ENCODE measurements around the gene BCHE.

BCHE gene

GRCh38 chr3:165859061-165859460 is 21.8 kb upstream of the BCHE start:
- DNase-seq (ENCODE audit: low read depth, low spot score) = no peak
- Histone ChIP-seq H3K9ac (ENCODE audit: insufficient read length) (no peak overlapping the region), H3K36me3 (ENCODE audit: insufficient read depth, low read length) (no peaks in the 10 kb centered on the region), H3K4me3 (no peak overlapping the region), H3K27ac (no peak overlapping the region), H3K9me3 (ENCODE audit: low read depth, low read length) (no peaks in the 10 kb centered on the region)
- no peak for TF ChIP-seq POLR2AphosphoS5 (IDR thresholded peaks at IDR 0.05; ENCODE audit: borderline replicate concordance, low read depth, low read length)
- no peak for TF ChIP-seq FOXP2 (optimal IDR thresholded peaks at IDR 0.05; ENCODE audit: control extremely low read depth, extremely low read length, insufficient read depth)
- TF ChIP-seq EZH2 (IDR thresholded peaks at IDR 0.05) = no peak

- TF ChIP-seq FOXP2 (optimal IDR thresholded peaks at IDR 0.05; ENCODE audit: control extremely low read depth, extremely low read length, insufficient read depth) (no peak), EZH2 (IDR thresholded peaks at IDR 0.05) (no peak), POLR2AphosphoS5 (IDR thresholded peaks at IDR 0.05; ENCODE audit: borderline replicate concordance, low read depth, low read length) (no peak)
- DNase-seq (ENCODE audit: low read depth, low spot score) = no peak
- Histone ChIP-seq H3K27ac (no peak overlapping the region), H3K9ac (ENCODE audit: insufficient read length) (no peak overlapping the region), H3K4me3 (no peak overlapping the region), H3K9me3 (ENCODE audit: low read depth, low read length) (no peaks in the 10 kb centered on the region), H3K36me3 (ENCODE audit: insufficient read depth, low read length) (no peaks in the 10 kb centered on the region)
These were observed 18.4 kb upstream of the BCHE start for GRCh38 chr3:165855581-165855980.

- no peaks in the 10 kb centered on the region for H3K36me3 ChIP-seq (ENCODE audit: insufficient read depth, low read length)
- H3K9ac ChIP-seq (ENCODE audit: insufficient read length) = no peak overlapping the region
- H3K4me3 ChIP-seq = no peak overlapping the region
- no peak overlapping the region for H3K27ac ChIP-seq
- no peaks in the 10 kb centered on the region for H3K9me3 ChIP-seq (ENCODE audit: low read depth, low read length)
- DNase-seq (ENCODE audit: low read depth, low spot score) = no peak
- TF ChIP-seq EZH2 (IDR thresholded peaks at IDR 0.05) = no peak
- no peak for TF ChIP-seq FOXP2 (optimal IDR thresholded peaks at IDR 0.05; ENCODE audit: control extremely low read depth, extremely low read length, insufficient read depth)
- no peak for TF ChIP-seq POLR2AphosphoS5 (IDR thresholded peaks at IDR 0.05; ENCODE audit: borderline replicate concordance, low read depth, low read length)
These were observed 17.5 kb upstream of the BCHE start for GRCh38 chr3:165854696-165855095.

GRCh38 chr3:165852711-165853110 is 15.5 kb upstream of the BCHE start:
- no peak overlapping the region for H3K9ac ChIP-seq (ENCODE audit: insufficient read length)

DNA sequence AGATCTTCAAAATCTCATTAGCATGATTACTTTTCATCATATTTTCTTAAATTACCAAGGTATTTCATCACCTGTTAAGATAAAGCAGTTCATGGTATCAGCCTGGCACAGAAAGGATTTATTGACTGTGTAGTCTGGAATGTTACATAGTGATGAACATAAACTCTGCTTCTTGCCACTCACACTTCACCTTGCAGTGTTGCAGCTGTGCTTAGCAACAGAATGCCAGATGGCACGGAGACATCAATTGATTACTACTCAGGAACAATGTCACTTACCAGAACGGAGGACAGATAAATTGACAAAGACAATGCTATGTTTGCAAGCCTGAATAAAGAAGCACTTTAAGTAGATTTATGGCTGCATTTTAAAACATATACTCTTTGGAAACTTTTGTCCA is 15.0 kb upstream of the BCHE start:
- TF ChIP-seq EZH2 (IDR thresholded peaks at IDR 0.05) (no peak), POLR2AphosphoS5 (IDR thresholded peaks at IDR 0.05; ENCODE audit: borderline replicate concordance, low read depth, low read length) (no peak), FOXP2 (optimal IDR thresholded peaks at IDR 0.05; ENCODE audit: control extremely low read depth, extremely low read length, insufficient read depth) (no peak)
- Histone ChIP-seq H3K36me3 (ENCODE audit: insufficient read depth, low read length) (no peaks in the 10 kb centered on the region), H3K27ac (0 out of 2 replicates have a peak overlapping the region, but pooled peaks have one; percentile 19), H3K9ac (ENCODE audit: insufficient read length) (no peak overlapping the region), H3K4me3 (no peak overlapping the region), H3K9me3 (ENCODE audit: low read depth, low read length) (no peaks in the 10 kb centered on the region)
- DNase-seq (ENCODE audit: low read depth, low spot score) = no peak

More at GRCh38 chr3:165852711-165853110, 15.5 kb upstream of the BCHE start:
- Histone ChIP-seq H3K4me3 (peak overlapping the region; percentile 20; the same call in 1 of the 2 replicates), H3K9me3 (ENCODE audit: low read depth, low read length) (no peaks in the 10 kb centered on the region), H3K27ac (0 out of 2 replicates have a peak overlapping the region, but pooled peaks have one; percentile 19), H3K36me3 (ENCODE audit: insufficient read depth, low read length) (no peaks in the 10 kb centered on the region)
- TF ChIP-seq EZH2 (IDR thresholded peaks at IDR 0.05) = no peak
- TF ChIP-seq POLR2AphosphoS5 (IDR thresholded peaks at IDR 0.05; ENCODE audit: borderline replicate concordance, low read depth, low read length) = no peak
- TF ChIP-seq FOXP2 (optimal IDR thresholded peaks at IDR 0.05; ENCODE audit: control extremely low read depth, extremely low read length, insufficient read depth) = no peak
- no peak for DNase-seq (ENCODE audit: low read depth, low spot score)

DNA sequence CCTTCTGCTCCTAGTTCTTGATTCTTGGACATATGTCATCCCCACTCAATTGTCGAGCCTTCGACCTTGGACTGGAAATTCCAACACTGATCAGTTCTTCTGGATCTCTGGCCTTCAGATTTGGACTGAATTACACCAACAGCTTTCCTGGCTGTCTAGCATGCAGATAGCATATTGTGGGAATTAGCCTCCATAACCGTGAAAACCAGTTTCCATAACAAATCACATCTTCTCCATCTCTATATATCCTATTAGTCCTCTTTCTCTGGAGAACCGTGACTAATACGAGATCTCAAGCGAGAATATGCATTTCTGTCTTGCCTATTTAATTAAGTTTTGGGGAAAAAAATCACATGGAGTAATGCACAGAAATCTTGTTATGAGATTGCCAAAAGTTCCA is 8.8 kb upstream of the BCHE start:
- H3K4me3 ChIP-seq = no peak overlapping the region
- no peak overlapping the region for H3K27ac ChIP-seq
- no peak; the same call in 1 of the 2 replicates for TF ChIP-seq POLR2AphosphoS5 (IDR thresholded peaks at IDR 0.05; ENCODE audit: borderline replicate concordance, low read depth, low read length)
- no peak for TF ChIP-seq EZH2 (IDR thresholded peaks at IDR 0.05)
- no peak for TF ChIP-seq FOXP2 (optimal IDR thresholded peaks at IDR 0.05; ENCODE audit: control extremely low read depth, extremely low read length, insufficient read depth)
- H3K9me3 ChIP-seq (ENCODE audit: low read depth, low read length) = no peaks in the 10 kb centered on the region
- no peak for DNase-seq (ENCODE audit: low read depth, low spot score)
- no peak overlapping the region for H3K9ac ChIP-seq (ENCODE audit: insufficient read length)
- no peaks in the 10 kb centered on the region for H3K36me3 ChIP-seq (ENCODE audit: insufficient read depth, low read length)

- Histone ChIP-seq H3K9me3 (ENCODE audit: low read depth, low read length) (no peaks in the 10 kb centered on the region), H3K36me3 (ENCODE audit: insufficient read depth, low read length) (no peaks in the 10 kb centered on the region), H3K4me3 (peak overlapping the region; percentile 56), H3K27ac (peak overlapping the region; percentile 37; the same call in 1 of the 2 replicates), H3K9ac (ENCODE audit: insufficient read length) (no peak overlapping the region)
- peak; percentile 52; the same call in 1 of the 2 replicates for TF ChIP-seq POLR2AphosphoS5 (IDR thresholded peaks at IDR 0.05; ENCODE audit: borderline replicate concordance, low read depth, low read length)
- no peak for TF ChIP-seq EZH2 (IDR thresholded peaks at IDR 0.05)
- peak; percentile 83 for TF ChIP-seq FOXP2 (optimal IDR thresholded peaks at IDR 0.05; ENCODE audit: control extremely low read depth, extremely low read length, insufficient read depth)
- peak; percentile 95 for DNase-seq (ENCODE audit: low read depth, low spot score)
These were observed 2.3 kb upstream of the BCHE start for GRCh38 chr3:165839296-165840076.

DNA sequence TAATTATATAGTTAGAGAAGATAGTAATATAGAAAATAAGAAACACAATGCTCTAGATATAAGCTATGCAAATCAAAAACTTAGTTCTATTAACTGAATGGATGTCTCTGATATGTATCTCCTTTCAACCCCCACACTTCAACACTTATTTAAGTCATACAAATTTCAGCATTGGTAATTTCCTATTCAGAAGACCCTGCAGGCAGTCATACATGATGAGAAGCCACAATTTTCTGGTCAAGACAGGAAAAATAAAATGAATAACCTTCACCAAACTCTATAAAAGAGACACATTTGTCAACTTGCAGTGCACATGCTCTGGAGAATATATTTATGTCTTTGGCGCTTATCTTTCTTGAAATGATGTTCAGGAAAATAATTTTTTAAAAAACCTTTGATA is 578 bp upstream of the BCHE start:
- Histone ChIP-seq H3K36me3 (ENCODE audit: insufficient read depth, low read length) (no peaks in the 10 kb centered on the region), H3K9ac (ENCODE audit: insufficient read length) (no peak overlapping the region), H3K4me3 (peak overlapping the region; percentile 71), H3K27ac (peak overlapping the region; percentile 28; the same call in 1 of the 2 replicates), H3K9me3 (ENCODE audit: low read depth, low read length) (no peaks in the 10 kb centered on the region)
- peak; percentile 91 for DNase-seq (ENCODE audit: low read depth, low spot score)
- TF ChIP-seq FOXP2 (optimal IDR thresholded peaks at IDR 0.05; ENCODE audit: control extremely low read depth, extremely low read length, insufficient read depth) (no peak), POLR2AphosphoS5 (IDR thresholded peaks at IDR 0.05; ENCODE audit: borderline replicate concordance, low read depth, low read length) (peak; percentile 80; the same call in 1 of the 2 replicates)

Data from SK-N-MC (cell line).